Fibroblast of mammary gland (primary cell): ENCODE measurements around the gene STPG1.

Experiments used
- DNase-seq: peaks from one replicate; pipeline ENCODE4 v3.0.0-alpha.2; 2010; ENCODE audit warnings: low read depth
- H3K4me3 ChIP-seq: 2 replicates; pipeline ENCODE4 v1.5.1; 2011; ENCODE audit warnings: low read depth, mild to moderate bottlenecking, low read length, moderate library complexity; ENCODE audit not compliant: control insufficient read depth
- CTCF ChIP-seq: conservative IDR thresholded peaks from 2 replicates; pipeline ENCODE4 v1.5.1; 2011; ENCODE audit warnings: low read depth, low read length, inconsistent platforms; ENCODE audit not compliant: control insufficient read depth, insufficient read depth

The STPG1 gene

GRCh38 chr1:24329797-24330543, 83.6 kb downstream of the STPG1 start:
- H3K4me3 ChIP-seq = no peak overlapping the region
- no peak for DNase-seq
- no peak for TF ChIP-seq CTCF

DNA sequence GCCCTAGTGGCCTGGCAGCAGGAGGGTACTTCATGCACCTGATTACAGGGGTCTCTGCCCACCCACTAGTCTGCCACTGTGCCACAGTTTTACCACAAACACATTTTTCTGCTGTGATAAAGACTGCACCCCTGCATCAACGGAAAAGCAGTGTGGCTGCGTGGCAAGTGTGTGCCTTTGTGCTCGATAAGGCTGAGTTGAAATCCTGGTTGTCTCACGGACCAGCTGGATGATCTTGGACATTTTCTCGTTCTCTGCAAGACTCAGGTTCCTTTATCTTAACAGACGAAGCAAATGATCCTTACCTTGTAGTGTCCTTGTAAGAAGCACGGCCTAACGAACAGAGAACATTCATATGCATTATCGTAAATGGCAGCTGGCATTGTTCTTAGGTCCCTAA, 84.3 kb downstream of the STPG1 start:
- TF ChIP-seq CTCF = no peak
- no peak overlapping the region for H3K4me3 ChIP-seq
- DNase-seq = no peak

- H3K4me3 ChIP-seq = no peak overlapping the region
- TF ChIP-seq CTCF = no peak
- DNase-seq = no peak
Observed at GRCh38 chr1:24327891-24328290, 85.7 kb downstream of the STPG1 start.

DNA sequence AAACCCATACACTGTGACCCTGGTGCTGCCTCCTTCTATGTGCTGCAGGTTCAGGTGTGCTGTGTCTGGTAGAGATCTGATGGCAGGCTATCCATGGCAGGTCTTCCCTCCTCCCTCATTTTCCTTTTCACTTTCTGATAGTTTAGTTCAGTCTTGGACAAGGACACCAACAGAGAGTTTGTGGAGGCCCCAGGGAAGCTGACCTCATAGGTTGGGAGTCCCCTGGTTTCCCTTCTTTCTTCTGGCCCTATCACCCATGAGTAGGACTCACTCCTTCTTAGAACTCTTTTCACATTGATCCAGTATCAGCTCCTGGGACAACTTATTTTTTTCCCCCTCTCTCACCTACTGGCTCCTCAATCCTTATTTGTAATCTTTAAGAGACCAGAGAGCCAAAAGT, 86.1 kb downstream of the STPG1 start:
- no peak for TF ChIP-seq CTCF
- no peak for DNase-seq
- H3K4me3 ChIP-seq = no peak overlapping the region

DNA sequence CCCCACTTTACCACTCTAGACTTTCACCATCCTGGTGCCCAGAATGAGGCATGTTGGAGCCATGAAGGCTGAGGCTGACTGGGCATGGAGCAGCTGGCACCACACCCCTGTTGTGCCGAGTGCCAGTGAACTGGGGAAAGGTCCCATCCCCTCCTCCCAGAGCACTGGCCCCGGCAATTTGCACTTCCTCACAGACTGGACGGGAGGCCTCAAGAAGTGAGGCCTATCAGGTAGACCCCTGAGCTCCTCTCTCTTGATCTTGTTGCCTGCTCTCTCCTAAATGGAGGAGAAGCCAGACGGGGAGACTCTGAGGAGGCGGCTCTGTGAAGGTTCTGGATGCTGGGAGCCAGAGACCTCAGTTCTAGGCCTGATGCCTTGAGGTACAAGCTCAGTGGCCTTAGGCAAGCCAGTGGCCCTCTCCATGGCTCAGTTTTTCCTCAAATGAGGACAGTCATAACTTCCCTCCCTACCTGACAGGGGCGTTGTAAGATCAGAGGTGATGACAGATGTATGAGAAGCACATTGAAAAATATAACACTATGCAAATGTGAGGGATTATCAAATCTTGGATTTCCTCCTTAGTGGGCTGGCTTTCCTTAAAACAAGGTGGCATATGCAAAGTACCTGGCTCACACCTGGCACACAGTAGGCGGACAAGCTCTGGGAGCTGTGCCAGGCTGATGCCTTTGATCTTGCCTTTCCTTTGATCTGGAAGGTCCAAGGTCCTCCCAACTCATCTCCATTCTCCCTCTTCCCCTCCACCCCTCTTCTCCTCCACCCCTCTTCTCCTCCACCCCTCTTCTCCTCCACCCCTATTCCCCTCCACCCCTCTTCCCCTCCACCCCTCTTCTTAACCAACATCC, 87.8 kb downstream of the STPG1 start:
- no peak for TF ChIP-seq CTCF
- no peak overlapping the region for H3K4me3 ChIP-seq
- DNase-seq = no peak

GRCh38 chr1:24324903-24325302, 88.7 kb downstream of the STPG1 start:
- no peak for TF ChIP-seq CTCF
- DNase-seq = no peak

More at GRCh38 chr1:24324903-24325302, 88.7 kb downstream of the STPG1 start:
- H3K4me3 ChIP-seq = no peak overlapping the region
